SH-SY5Y (cell line): ENCODE measurements around the gene SLC1A4.

Experiments used
- GATA2 ChIP-seq: IDR thresholded peaks from 2 replicates; pipeline ENCODE4 v1.6.1; 2011; ENCODE audit warnings: mild to moderate bottlenecking, low read depth, low read length
- GATA3 ChIP-seq: IDR thresholded peaks from 2 replicates; pipeline ENCODE4 v1.6.1; 2011; ENCODE audit warnings: low read depth, mild to moderate bottlenecking, low read length, moderate library complexity

DNA sequence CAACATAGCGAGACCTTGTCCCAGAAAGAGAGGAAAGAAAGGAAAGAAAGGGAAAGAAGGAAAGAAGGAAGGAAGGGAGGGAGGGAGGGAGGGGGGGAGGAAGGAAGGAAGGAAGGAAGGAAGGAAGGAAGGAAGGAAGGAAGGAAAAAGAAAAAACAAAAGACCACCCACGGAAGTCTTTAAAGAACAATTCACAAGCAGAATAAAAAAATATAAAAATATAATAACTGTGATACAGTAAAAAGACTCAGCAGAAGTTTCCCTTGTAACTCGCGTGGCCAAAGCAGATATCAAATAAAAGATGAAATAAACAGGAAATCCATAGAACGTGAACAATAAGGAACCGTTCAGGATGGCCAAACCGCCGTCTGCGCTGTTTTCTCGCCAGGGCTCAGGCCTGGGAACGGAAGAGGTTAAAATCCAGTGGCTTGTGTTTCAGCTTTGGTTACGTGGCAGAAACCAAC is 1.2 kb upstream of the SLC1A4 start:
- no peak for TF ChIP-seq GATA2
- no peak for TF ChIP-seq GATA3
